Left ventricle myocardium superior (tissue), 1 donor: Measurements from ENCODE around the gene KRTAP5-2. TPM values are rescaled to one million over a fixed set of nuclear protein-coding genes. Genes with fewer than 3 reads are reported as not detected.
A peak's percentile ranks its signal among the peaks of the same experiment; 100 is the strongest.

Experiments used
- ATAC-seq: fragments of 200-7000 bp; cut with Tn5 transposase; one replicate; pipeline ENCODE4 v1.9.1; 2020; ENCODE audit warnings: mild to moderate bottlenecking, moderate library complexity
- DNase-seq: peaks from one replicate; pipeline ENCODE4 v3.0.0-alpha.2; 2020
- intact Hi-C: fragments of 100-400 bp; cut with micrococcal nuclease; formaldehyde crosslinking; loops from one replicate; pipeline ENCODE4 v1.11.0; 2022
- total RNA-seq: library from RNA; stranded (reverse); fragmentation: NEBNext Ultra II Directional; extraction: Animal tissue kit (Norgen Biotek cat#: 25700); gene quantifications from one replicate; pipeline ENCODE4 v1.2.1, GENCODE V29; 2021
- donor health status: DM: no; HTN: yes; CAD: no; lungs with severe emphysema.

KRTAP5-2 gene
- total RNA-seq, 1 donor from 2014 or later: not detected

- intact Hi-C loops: no loop called here
- ATAC-seq (no peak), DNase-seq (no peak)
Observed at GRCh38 chr11:1560649-1561251, 37.3 kb downstream of the KRTAP5-2 start.

GRCh38 chr11:1560002-1560648 lies 38.0 kb downstream of the KRTAP5-2 start:
- intact Hi-C loops: no loop called here
- ATAC-seq (no peak), DNase-seq (peak; percentile 31)

DNA sequence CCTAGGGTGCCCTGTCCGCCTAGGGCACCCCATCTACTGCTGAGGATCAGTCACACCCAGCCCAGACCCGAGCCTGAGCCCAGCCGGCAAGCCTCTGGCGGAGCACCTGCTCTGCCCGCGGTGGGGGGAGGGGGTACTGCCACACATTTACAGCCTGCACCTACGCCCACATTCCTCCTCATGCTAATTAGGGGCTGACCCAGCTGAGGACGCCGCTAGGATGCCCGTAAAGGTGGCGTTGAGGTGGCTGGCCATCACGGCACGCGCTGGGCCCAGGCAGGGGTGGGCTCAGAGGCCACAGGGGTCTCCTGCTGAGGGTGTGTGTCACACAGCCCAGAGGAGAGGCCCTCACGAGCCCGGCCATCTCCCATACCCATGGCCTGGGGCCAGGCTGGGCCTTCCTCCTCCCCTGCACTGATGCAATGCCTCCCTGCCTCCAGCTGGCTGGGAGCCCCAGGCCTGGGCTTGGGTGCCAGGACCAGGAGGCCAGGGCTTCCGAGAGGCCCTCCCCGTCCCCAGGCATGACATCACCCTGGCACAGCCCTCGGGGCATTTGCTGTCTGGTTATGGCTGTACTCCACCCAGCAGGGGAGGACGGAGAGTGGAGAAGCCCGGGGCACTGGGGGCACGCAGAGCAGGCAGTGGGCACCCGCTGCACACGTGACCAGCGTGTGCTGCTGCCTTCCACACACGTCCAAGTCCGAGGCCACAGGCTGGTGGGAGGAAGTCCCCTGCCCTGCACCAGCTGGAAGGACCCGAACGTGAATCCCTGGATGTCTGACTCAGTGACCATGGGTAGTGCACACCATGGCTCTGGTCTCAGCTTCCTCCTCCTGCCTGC lies 38.8 kb downstream of the KRTAP5-2 start:
- intact Hi-C loops: no loop called here
- DNase-seq: peak; percentile 95

GRCh38 chr11:1558775-1559110 lies 39.4 kb downstream of the KRTAP5-2 start:
- ATAC-seq: peak; percentile 0

More for the DNA sequence above, 38.8 kb downstream of the KRTAP5-2 start:
- ATAC-seq: peak; percentile 85

GRCh38 chr11:1557904-1558774 lies 40.0 kb downstream of the KRTAP5-2 start:
- intact Hi-C loops: no loop called here
- DNase-seq (peak; percentile 68), ATAC-seq (peak; percentile 50)

More at GRCh38 chr11:1558775-1559110, 39.4 kb downstream of the KRTAP5-2 start:
- intact Hi-C loops: no loop called here
- DNase-seq: no peak

DNA sequence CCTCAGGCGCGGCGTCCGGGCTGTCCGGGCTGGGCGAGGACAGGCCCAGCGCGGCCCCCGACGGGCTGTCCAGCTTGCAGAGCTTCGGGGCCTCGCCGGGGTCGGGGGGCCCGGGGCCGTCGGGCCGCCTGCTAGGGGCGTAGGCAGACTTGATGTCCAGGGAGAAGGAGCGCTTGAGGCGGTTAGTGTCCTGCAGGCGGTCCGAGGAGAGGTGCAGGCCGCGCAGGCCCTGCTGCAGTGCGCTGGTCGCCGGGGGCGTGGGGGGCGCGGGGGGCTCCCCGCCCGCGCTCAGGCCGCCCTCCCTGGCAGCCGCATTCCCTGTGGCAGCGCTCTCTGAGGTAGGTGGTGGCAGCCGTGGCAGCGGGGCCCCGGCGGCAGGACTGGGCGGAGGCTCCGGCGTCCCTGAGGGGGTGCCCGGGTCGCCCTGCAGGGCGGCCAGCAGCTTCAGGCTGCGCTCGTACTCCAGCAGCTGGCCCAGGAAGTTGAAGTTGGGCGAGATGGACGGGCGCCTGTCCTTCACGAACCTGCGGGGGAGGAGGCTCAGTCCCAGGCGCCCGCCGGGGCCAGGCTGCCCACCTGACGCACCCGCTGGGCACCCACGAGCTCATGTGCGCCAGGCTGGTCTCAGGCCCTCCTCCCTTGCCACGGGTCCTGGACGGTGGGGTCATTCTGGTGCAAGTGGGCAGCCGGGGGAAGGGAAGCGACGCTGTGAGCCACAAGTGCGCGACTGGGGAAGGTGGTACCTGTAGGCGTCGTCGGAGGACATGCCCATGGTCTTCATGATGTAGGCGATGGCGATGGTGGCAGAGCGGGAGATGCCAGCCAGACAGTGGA lies 40.8 kb downstream of the KRTAP5-2 start:
- intact Hi-C loops: no loop called here
- no peak for ATAC-seq
- DNase-seq: peak; percentile 30

DNA sequence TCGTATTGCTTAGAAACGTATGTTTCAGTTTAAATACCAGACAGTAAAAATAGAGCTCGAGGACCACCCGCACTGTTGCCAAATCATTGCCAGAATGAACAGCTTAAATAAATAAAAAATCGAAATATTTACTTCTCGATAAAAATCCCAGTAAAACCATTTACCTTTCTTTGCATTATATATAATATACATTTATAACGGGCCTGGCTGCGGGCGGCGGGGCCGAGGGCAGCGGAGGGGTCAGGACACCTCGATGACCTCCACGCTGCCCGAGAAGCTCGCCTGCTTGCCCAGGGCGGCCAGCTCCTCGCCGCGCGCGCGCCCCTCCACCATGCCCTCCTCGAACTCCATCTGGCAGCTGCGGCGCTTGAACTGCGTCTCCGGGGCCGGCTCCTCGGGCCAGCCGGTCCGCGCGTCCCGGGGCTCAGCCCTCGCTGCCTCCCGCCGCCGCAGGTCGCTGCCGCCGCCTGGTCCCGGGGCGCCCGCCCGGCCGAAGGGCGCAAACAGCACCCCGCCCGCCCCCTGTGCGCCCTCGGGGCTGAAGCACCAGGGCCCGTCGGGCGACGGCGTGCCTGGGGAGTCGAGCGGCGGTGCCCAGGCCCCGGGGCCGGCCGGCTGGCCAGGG lies 41.7 kb downstream of the KRTAP5-2 start:
- ATAC-seq (no peak), DNase-seq (no peak)
- intact Hi-C loops: no loop called here

GRCh38 chr11:1555713-1556153 lies 42.4 kb downstream of the KRTAP5-2 start:
- ATAC-seq: no peak
- intact Hi-C loops: no loop called here
- DNase-seq: no peak

DNA sequence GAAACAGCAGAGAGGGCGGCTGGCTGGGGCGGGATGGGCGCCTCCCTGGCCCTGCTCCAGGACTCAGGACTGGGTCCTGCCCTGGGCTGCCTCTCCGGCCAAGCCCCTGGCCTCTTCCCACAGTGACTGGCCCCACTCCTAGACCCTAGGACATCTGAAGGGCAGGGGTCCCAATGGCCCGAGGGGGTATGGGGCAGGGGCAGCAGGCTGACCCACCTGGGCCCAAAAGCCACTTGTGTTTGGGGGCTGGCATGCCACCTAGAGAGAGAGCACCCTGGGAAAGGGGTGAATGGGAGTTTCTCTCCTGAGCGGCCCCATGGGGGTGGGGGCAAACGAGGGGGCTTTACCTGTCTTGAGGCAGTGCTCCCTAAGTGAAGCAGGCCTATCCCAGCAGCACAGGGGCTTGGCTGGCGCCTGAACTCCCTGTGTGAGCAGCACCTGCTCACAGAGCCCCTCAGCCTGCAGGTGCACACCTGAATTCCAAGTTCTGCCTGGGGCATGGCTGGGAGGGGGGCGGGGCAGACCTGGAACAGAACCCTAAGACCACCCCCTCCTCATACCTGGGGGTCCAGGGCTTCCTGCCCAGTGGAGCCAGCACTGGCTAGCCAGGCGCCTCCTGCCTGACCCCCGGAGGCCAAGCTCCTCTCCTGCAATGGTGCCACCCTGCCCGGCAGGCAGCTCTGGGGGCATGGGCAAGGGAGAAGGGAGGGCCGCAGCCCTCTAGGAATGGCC lies 42.9 kb downstream of the KRTAP5-2 start:
- ATAC-seq (no peak), DNase-seq (peak; percentile 25)
- intact Hi-C loops: no loop called here

DNA sequence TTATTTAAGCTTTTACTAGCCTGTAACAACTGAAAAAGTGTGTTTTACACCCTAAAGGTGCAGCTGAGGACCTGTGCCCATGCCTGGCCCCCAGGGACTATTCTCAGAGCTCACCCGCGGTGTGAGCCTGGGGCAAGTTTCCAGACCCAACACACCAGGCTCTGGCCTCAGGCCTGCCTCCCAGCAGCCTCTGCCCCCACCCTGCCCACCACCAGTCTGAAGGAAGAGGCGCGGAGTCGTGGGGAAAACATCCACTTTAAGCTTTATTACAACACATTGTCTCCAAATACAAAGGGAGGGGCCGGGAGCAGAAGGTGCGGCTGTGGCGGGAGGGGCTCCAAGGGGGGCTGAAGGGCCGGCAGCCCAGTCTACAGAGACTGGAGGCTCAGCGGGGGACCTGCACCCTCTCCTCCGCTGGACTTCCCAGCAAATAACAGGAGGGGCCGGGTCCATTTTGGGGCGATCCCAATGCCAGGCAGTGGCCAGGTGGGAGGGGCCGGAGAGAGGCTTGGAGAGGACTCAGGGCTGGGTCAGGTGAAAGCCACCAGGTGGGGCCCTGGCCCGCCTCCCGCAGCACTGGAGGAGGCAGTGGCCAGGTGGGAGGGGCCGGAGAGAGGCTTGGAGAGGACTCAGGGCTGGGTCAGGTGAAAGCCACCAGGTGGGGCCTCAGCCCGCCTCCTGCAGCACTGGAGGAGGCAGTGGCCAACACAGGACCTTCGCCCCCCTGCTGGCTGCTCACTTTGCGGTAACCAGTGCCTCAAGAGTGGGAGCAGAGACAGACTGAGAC lies 44.1 kb downstream of the KRTAP5-2 start:
- intact Hi-C loops: no loop called here
- DNase-seq (no peak), ATAC-seq (no peak)

DNA sequence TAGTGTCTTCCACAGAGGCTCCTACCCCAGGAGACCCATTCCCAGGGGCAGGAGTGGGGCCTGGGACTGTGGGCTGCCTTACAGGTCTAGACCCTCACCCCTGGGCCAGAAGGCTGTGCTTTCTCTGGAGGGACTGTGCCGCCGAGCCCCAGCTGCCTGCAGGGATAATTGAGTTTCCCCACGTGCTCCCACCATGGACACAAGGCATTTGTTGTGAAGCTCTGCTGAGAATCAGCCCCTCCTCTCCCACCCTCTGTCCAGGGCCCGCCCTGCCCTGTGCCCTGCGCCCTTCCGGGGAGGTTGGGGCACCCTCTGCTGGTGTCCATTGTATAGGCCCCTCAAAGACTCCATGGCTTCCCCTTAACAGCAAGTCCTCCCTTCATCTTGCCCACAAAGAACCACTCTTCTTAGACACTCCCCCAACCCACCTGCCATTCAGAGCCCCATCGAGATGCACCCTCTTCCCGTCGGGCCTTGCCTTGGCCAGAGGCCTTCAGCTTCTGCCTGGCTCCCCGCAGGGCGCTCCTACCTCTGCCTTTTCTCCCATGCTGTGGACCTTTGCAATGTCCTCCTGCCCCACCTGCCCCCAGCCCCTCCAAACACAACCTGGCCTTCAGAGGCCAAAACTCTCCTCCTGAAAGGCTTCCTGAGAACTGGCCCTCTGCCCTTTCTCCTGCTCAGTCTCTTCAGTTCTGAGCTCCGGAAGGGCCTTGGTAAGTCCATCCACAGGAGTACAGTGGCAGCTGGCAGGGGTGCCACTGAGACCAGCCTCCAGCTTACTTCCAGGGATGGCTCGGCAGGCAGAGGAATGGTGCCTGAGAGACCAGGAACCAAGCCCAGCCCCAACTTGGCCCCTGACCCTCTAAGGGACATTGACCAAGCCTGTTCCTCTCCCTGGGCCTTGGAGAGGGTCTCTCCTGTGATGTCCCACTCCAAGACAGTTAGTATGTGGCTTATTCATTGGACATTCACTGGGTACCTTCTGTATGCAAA lies 48.5 kb downstream of the KRTAP5-2 start:
- DNase-seq: no peak
- ATAC-seq: no peak
- intact Hi-C loops: no loop called here

DNA sequence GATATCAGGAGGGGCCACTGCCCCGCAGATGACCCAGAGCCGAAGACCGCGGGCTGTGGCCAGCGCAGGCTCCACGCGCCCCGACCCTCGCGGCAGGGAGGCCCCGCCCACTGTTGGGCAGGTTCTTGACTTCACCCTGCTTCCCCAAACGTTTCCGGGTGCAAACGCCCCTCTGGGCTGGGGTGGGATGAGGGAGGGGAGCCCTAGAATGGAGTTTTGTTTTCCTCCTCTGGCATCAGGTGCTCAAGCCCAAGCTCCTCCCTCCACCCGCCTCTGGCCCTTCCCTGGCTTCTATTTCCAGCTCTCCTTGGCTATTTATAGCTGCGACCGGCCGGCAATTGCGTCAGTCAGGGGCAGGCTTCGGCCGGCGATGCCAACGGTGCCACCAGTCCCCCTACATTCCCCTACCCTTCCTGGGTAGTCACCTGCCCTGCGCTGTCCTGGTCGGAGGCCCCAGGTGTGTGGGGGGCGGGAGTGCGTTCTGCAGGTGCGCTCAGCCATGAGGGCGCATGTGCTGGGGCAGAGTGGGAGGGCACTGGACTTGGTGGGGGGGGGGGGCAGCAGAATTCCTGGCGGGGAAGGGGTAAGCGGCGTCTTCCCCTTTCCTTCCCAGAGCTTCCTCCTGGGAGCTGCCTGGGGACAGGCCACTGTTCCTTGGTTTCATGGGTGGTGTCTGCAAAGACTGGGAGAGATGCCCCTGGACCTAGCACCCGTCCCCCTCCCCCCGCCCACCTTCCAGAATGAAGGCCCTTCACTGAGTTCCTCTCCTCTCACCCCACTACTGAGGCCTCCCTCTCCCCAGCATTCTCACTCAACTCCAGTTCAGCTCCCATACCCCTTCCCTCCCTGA lies 49.6 kb downstream of the KRTAP5-2 start:
- intact Hi-C loops: no loop called here
- DNase-seq (peak; percentile 85), ATAC-seq (peak; percentile 82)

- DNase-seq (no peak), ATAC-seq (peak; percentile 26)
- intact Hi-C loops: no loop called here
Observed at GRCh38 chr11:1547467-1548098, 50.5 kb downstream of the KRTAP5-2 start.
